BJ (cell line): Measurements from ENCODE around the gene PLEKHO2. TPM values are rescaled to one million over a fixed set of nuclear protein-coding genes. Genes with fewer than 3 reads are reported as not detected.

ENCODE experiments used
- CTCF ChIA-PET: fragments of 350-600 bp; formaldehyde crosslinking; extraction: SDS; loops from one replicate; lab custom pipeline; 2021; ENCODE audit warnings: antibody characterized with exemption, inconsistent platforms; lab: Yijun Ruan, JAX
- POLR2A ChIA-PET: fragments of 300-600 bp; sonication (Branson Sonifier 250); formaldehyde crosslinking; extraction: SDS; loops from one replicate; lab custom pipeline; 2021; ENCODE audit warnings: antibody characterized with exemption; lab: Charles Lee
- DNase-seq: peaks from one replicate; pipeline ENCODE4 v3.0.0-alpha.2; 2011; ENCODE audit warnings: low read depth
- H3K27me3 ChIP-seq: 2 replicates; pipeline ENCODE4 v1.6.0; 2011; ENCODE audit warnings: low read length; ENCODE audit not compliant: control insufficient read depth, insufficient read depth
- H3K36me3 ChIP-seq: 2 replicates; pipeline ENCODE4 v1.5.1; 2011; ENCODE audit warnings: low read length; ENCODE audit not compliant: control insufficient read depth, insufficient read depth
- H3K4me3 ChIP-seq: 2 replicates; pipeline ENCODE4 v1.5.1; 2011; ENCODE audit warnings: low read depth, mild to moderate bottlenecking, control low read depth, low read length
- polyA plus RNA-seq: library from polyadenylated mRNA; depleted of rRNA; stranded (reverse); fragments of >200 nt; gene quantifications from 2 replicates; pipeline ENCODE4 v1.2.3, GENCODE V29; 2011
- TF ChIP-seq, protein P1 (sequence below): IDR thresholded peaks from 2 replicates; pipeline ENCODE4 v1.5.1; 2011; ENCODE audit warnings: low read depth, mild to moderate bottlenecking, control low read depth, inconsistent platforms, low read length, moderate library complexity; ENCODE audit not compliant: insufficient read depth

The PLEKHO2 gene
- polyA plus RNA-seq, 1 experiment = 33.6 TPM

DNA sequence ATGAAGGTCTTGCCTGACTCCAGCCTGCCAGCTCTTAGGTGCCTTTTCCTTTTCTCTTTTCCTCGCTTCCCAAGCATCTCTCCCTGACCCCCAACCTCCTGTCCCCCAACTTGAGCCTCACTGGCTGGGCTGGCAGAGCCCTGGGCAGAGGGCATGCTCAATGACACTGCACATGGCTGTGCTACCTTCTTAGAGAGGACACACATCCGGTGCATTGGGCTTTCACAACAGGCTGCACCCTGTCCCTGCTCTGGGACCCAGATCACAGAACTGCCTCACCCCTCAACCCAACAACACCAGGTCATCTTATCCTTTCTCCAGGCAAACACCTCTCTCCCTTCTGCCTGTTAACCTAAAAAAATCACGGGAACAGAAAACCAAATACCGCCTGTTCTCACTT lies 62.5 kb downstream of the PLEKHO2 start:
- CTCF ChIA-PET = interaction anchor here (0.5 to 2.7 kb wide), 7 partner anchors 11 to 173 kb away, joined by 3 to 9 read pairs (median 5); no protein-coding TSS in a partner anchor
- H3K4me3 ChIP-seq = no peak overlapping the region
- DNase-seq = no peak
- H3K36me3 ChIP-seq = no peaks in the 10 kb centered on the region
- TF ChIP-seq, protein P1, sequence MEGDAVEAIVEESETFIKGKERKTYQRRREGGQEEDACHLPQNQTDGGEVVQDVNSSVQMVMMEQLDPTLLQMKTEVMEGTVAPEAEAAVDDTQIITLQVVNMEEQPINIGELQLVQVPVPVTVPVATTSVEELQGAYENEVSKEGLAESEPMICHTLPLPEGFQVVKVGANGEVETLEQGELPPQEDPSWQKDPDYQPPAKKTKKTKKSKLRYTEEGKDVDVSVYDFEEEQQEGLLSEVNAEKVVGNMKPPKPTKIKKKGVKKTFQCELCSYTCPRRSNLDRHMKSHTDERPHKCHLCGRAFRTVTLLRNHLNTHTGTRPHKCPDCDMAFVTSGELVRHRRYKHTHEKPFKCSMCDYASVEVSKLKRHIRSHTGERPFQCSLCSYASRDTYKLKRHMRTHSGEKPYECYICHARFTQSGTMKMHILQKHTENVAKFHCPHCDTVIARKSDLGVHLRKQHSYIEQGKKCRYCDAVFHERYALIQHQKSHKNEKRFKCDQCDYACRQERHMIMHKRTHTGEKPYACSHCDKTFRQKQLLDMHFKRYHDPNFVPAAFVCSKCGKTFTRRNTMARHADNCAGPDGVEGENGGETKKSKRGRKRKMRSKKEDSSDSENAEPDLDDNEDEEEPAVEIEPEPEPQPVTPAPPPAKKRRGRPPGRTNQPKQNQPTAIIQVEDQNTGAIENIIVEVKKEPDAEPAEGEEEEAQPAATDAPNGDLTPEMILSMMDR = no peak
- H3K27me3 ChIP-seq = no peaks in the 10 kb centered on the region
- POLR2A ChIA-PET = no interaction called here

DNA sequence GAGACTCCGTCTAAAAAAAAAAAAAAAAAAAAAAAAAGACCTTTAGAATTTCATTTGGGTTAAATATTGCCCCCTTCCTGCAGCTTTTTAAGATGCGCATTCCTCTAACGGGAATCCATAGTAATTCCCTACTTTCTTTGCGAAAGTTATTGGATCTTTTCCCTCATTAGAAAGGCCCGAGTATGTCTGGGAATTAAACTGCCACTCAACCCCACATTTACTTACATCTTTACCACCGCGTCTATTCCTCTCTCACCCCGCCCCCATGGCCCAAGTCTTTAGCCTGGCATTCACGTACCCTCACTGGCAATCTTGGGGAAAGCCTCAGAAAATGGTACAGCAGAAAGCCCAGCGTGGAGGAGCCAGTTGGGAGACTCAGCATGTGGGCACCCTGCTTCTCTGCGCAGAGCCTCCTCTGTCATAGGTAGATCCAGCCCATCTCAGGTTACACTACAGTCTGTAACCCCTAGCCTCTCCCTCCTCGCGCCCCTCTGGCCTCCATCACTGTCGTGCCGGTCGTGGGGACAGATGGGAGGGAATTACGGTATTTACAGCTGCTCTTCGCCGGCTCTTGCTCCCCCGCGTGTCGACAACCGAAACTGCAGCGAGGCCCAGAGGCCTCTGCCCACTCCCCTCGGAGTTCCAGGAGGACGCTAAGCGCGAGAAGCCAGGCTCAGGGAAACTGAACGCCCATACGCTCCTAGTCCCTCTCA lies 63.6 kb downstream of the PLEKHO2 start:
- CTCF ChIA-PET = interaction anchor here (0.6 to 3.0 kb wide), 21 partner anchors 11 to 177 kb away, joined by 3 to 17 read pairs (median 5); no protein-coding TSS in a partner anchor
- no peak for DNase-seq
- POLR2A ChIA-PET = no interaction called here
- peak overlapping the region; percentile 7 for H3K4me3 ChIP-seq
- no peaks in the 10 kb centered on the region for H3K27me3 ChIP-seq
- H3K36me3 ChIP-seq = no peaks in the 10 kb centered on the region
- TF ChIP-seq, protein P1 = peak; percentile 87

DNA sequence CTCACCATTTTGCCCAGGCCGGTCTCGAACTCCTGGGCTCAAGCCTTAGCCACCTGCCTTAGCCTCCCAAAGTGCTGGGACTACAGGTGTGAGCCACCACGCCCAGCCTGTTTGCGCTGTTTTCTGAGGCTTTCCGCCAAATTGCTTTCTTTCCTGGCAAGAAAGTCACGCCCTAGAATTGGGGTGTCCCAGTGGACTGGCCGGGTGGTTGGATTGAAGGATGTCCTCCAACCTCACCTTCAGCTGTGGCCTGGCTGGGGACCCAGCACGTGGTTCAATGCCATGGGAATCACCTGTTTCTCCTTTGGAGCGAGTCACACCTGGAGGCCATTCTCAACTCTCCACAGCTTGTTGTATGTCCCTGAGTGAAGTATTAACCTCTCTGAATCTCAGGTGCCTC lies 64.2 kb downstream of the PLEKHO2 start:
- Histone ChIP-seq H3K36me3 (no peaks in the 10 kb centered on the region), H3K27me3 (no peaks in the 10 kb centered on the region), H3K4me3 (no peak overlapping the region)
- DNase-seq = no peak
- ChIA-PET CTCF (interaction anchor here (0.7 to 3.0 kb wide), 20 partner anchors 8 to 178 kb away, joined by 3 to 17 read pairs (median 4); partner anchors contain the start of gene PIF1), POLR2A (no interaction called here)
- TF ChIP-seq, protein P1 = no peak

DNA sequence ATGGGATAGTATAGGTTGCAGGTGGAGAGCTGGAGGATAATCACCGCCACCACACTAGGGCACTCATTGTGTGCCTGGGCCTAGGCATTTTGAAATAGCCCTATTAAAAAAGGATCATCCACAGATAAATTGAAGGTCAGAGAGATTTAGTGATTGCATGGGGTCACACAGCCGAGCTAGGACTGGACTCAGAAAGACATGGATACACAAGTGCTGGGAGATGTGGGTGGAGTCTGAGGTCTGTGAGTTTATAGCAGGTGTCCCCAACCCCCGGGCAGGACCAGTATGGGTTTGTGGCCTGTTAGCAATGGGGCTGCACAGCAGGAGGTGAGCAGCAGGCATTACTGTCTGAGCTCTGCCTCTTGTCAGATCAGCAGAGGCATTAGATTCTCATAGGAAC lies 64.7 kb downstream of the PLEKHO2 start:
- POLR2A ChIA-PET = no interaction called here
- DNase-seq = no peak
- CTCF ChIA-PET = interaction anchor here (0.7 to 3.0 kb wide), 15 partner anchors 9 to 178 kb away, joined by 3 to 17 read pairs (median 4); partner anchors contain the start of gene PIF1
- Histone ChIP-seq H3K4me3 (no peak overlapping the region), H3K36me3 (no peaks in the 10 kb centered on the region), H3K27me3 (no peaks in the 10 kb centered on the region)
- TF ChIP-seq, protein P1 = no peak

DNA sequence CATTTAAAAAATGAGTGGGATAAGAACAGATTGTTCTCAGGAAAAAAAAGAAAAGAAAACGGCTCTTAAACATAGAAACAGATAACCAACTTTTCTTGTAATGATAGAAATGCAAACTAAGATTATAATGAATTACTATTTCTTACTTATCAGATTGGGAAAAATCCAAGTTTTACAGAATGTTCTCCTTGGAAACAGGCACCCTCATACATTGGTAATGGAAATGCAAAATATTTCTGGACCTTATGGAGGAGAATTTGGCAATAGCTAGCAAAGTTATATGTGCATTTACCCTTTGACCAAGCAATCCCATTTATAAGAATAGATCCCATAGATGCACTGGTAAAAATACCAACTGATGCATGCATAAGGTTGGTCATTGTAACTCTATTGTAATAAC lies 66.3 kb downstream of the PLEKHO2 start:
- Histone ChIP-seq H3K36me3 (no peaks in the 10 kb centered on the region), H3K4me3 (no peak overlapping the region), H3K27me3 (no peaks in the 10 kb centered on the region)
- ChIA-PET POLR2A (no interaction called here), CTCF (interaction anchor here (1.0 to 1.3 kb wide), 3 partner anchors 12 to 176 kb away, joined by 3 read pairs; no protein-coding TSS in a partner anchor)
- TF ChIP-seq, protein P1 = no peak
- no peak for DNase-seq
